Panc1 (cell line): ENCODE results near the gene ARHGEF38.

Source experiments
- POLR2AphosphoS5 ChIP-seq: IDR thresholded peaks from 2 replicates; pipeline ENCODE4 v1.6.1; 2012; ENCODE audit warnings: mild to moderate bottlenecking, low read depth, low read length, moderate library complexity
- SIN3A ChIP-seq: IDR thresholded peaks from 2 replicates; pipeline ENCODE4 v1.6.1; 2012; ENCODE audit warnings: low read depth, mild to moderate bottlenecking, low read length, moderate library complexity, borderline replicate concordance; ENCODE audit not compliant: insufficient read depth
- TF ChIP-seq, protein P1 (sequence below): fragments of 450-650 bp; IDR thresholded peaks from 2 replicates; pipeline ENCODE4 v1.5.1; 2017; ENCODE audit warnings: mild to moderate bottlenecking
- TF ChIP-seq, protein P2 (sequence below), 2 experiments: IDR thresholded peaks; 2 replicates each; pipeline ENCODE4 v1.6.1; 2011 to 2012; ENCODE audit warnings: low read depth in 2 of 2, control low read depth in 1 of 2, low read length in 1 of 2, mild to moderate bottlenecking in 1 of 2, moderate library complexity in 1 of 2; ENCODE audit not compliant: insufficient read depth in 1 of 2

DNA sequence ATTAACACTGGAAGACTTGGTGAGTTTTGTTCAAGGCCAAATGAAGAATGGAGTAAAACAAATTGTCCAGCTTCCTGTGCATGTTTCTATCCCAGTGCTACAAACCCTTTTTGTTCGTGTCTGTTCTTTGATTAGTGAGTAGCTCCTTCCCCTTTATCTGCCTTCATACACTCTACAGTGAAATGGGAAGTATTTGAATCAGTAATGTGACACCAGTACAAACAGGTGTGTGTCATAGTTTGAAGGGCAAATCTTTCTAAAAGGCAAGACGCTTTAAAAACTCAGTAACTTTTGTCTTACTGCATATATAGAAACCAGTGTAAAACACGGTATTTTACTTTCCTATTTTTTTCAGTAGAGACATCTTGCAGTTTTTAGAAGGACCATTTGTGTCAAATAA lies 5.9 kb downstream of the ARHGEF38 start:
- TF ChIP-seq, protein P1, sequence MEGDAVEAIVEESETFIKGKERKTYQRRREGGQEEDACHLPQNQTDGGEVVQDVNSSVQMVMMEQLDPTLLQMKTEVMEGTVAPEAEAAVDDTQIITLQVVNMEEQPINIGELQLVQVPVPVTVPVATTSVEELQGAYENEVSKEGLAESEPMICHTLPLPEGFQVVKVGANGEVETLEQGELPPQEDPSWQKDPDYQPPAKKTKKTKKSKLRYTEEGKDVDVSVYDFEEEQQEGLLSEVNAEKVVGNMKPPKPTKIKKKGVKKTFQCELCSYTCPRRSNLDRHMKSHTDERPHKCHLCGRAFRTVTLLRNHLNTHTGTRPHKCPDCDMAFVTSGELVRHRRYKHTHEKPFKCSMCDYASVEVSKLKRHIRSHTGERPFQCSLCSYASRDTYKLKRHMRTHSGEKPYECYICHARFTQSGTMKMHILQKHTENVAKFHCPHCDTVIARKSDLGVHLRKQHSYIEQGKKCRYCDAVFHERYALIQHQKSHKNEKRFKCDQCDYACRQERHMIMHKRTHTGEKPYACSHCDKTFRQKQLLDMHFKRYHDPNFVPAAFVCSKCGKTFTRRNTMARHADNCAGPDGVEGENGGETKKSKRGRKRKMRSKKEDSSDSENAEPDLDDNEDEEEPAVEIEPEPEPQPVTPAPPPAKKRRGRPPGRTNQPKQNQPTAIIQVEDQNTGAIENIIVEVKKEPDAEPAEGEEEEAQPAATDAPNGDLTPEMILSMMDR = no peak
- TF ChIP-seq, protein P2, sequence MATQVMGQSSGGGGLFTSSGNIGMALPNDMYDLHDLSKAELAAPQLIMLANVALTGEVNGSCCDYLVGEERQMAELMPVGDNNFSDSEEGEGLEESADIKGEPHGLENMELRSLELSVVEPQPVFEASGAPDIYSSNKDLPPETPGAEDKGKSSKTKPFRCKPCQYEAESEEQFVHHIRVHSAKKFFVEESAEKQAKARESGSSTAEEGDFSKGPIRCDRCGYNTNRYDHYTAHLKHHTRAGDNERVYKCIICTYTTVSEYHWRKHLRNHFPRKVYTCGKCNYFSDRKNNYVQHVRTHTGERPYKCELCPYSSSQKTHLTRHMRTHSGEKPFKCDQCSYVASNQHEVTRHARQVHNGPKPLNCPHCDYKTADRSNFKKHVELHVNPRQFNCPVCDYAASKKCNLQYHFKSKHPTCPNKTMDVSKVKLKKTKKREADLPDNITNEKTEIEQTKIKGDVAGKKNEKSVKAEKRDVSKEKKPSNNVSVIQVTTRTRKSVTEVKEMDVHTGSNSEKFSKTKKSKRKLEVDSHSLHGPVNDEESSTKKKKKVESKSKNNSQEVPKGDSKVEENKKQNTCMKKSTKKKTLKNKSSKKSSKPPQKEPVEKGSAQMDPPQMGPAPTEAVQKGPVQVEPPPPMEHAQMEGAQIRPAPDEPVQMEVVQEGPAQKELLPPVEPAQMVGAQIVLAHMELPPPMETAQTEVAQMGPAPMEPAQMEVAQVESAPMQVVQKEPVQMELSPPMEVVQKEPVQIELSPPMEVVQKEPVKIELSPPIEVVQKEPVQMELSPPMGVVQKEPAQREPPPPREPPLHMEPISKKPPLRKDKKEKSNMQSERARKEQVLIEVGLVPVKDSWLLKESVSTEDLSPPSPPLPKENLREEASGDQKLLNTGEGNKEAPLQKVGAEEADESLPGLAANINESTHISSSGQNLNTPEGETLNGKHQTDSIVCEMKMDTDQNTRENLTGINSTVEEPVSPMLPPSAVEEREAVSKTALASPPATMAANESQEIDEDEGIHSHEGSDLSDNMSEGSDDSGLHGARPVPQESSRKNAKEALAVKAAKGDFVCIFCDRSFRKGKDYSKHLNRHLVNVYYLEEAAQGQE (IDR thresholded peaks at IDR 0.05; ENCODE audit: insufficient read depth in 1 of 2, low read depth in 2 of 2, low read length in 1 of 2) = no peak
- TF ChIP-seq POLR2AphosphoS5 (no peak), SIN3A (no peak)
